Measurements from ENCODE around the gene GSK3A.

GSK3A gene

DNA sequence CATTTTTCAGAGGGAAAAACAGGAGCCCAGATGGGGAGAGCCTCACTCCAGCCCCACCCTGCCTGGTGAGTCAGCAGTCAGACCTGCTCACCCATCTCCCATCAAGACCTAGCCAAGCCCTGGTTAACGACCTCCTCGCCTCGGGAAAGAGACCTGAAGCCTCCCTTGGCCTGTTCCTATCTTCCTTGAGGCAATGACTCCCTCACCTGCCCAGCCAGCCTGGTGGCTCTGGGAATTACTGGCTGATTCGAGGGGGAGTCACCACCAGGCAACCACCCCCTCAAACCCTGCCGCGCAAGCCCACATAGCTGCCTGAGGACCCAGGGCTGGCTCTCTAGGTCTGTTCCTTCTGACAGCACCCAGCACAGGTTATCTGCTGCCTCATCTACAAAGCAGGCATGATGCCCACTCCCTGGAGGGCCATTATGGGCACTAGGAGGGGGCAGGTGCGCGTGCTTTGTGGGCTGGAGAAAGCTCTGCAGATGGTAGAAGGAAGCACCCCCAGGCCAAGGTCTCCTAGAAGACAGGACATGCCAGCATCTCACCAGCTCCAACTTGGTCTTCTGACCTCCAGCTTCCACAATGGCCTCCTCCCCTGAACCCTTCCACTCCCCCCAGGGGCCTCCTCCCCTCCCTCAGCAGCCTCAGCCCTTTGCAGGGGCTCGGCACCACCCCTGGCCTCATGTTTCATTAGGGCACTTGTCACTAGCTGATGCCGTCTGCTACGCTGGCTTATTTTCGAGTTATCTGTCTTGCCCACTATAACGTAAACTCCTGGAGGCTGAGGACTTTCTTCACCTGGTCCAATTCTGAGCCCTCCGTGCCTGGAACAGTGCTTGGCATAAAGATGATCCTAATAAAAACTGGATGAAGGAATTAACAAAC, 35.3 kb downstream of the GSK3A start:
- peaks cover 11% of the 10 kb centered on the region for H3K36me3 ChIP-seq (ENCODE audit: control insufficient read depth, insufficient read depth, low read length)
- no peak overlapping the region for H2BK5ac ChIP-seq (ENCODE audit: low read length)
- no peak overlapping the region for H2AK5ac ChIP-seq (ENCODE audit: low read length)
- H3K79me1 ChIP-seq (ENCODE audit: low read length): peaks cover 19% of the 10 kb centered on the region
- H3K4ac ChIP-seq (ENCODE audit: low read depth, low read length): no peak overlapping the region
- H3K27me3 ChIP-seq (ENCODE audit: insufficient read depth, low read length, poor library complexity): no peaks in the 10 kb centered on the region
- H3K4me2 ChIP-seq (ENCODE audit: low read length): no peak overlapping the region
- no peak overlapping the region for H4K8ac ChIP-seq (ENCODE audit: low read depth, low read length)
- no CpG with 5 or more reads among the region's 14 CpGs for WGBS (ENCODE audit: extremely low coverage, insufficient coverage, low lambda C conversion rate)
- H3K23ac ChIP-seq (ENCODE audit: low read length): no peak overlapping the region
- H3K4me1 ChIP-seq (ENCODE audit: control insufficient read depth, low read depth, low read length): no peaks in the 10 kb centered on the region
- H3K27ac ChIP-seq (ENCODE audit: low read depth, low read length): no peak overlapping the region
- DNase-seq: no peak
- no peak overlapping the region for H2BK120ac ChIP-seq (ENCODE audit: low read depth, low read length)
- no peak overlapping the region for H3K56ac ChIP-seq (ENCODE audit: low read length)
- H2BK15ac ChIP-seq (replicated peaks; ENCODE audit: low read depth): no peak overlapping the region
- no peak overlapping the region for H3K9ac ChIP-seq (ENCODE audit: low read length)
- H3K79me2 ChIP-seq (ENCODE audit: control insufficient read depth, insufficient read depth, low read length): no peaks in the 10 kb centered on the region
- H4K5ac ChIP-seq (ENCODE audit: low read length): no peak overlapping the region
- H3K4me3 ChIP-seq (ENCODE audit: low read length): no peak overlapping the region
- no peak overlapping the region for H3K18ac ChIP-seq (ENCODE audit: low read length)

DNA sequence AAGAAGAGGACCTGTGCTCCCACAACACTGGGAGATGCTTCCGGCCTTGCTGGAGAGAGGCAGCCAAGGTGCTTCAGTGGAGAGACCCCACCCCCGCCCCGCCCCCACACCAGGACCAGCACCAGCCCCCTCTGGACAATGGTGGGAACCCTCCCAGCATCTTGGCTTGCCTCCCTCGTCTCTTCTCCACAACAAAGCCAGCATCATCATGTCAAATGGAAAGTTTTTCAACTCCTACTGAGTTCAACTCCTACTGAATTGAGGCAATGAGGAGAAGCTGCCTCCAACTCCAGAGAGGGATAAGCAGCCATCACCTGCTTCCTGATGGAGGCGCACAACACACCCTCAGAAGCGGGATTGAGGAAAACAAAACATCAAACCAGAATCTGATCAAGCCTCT, 37.7 kb downstream of the GSK3A start:
- Histone ChIP-seq H4K8ac (ENCODE audit: low read depth, low read length) (no peak overlapping the region), H2BK5ac (ENCODE audit: low read length) (no peak overlapping the region), H3K36me3 (ENCODE audit: control insufficient read depth, insufficient read depth, low read length) (peaks cover 9% of the 10 kb centered on the region), H3K4me3 (ENCODE audit: low read length) (no peak overlapping the region), H4K5ac (ENCODE audit: low read length) (no peak overlapping the region), H2BK120ac (ENCODE audit: low read depth, low read length) (no peak overlapping the region), H3K23ac (ENCODE audit: low read length) (no peak overlapping the region), H2BK15ac (replicated peaks; ENCODE audit: low read depth) (no peak overlapping the region), H3K4me2 (ENCODE audit: low read length) (no peak overlapping the region), H3K56ac (ENCODE audit: low read length) (no peak overlapping the region), H2AK5ac (ENCODE audit: low read length) (no peak overlapping the region), H3K79me1 (ENCODE audit: low read length) (peaks cover 22% of the 10 kb centered on the region), H3K18ac (ENCODE audit: low read length) (no peak overlapping the region), H3K79me2 (ENCODE audit: control insufficient read depth, insufficient read depth, low read length) (no peaks in the 10 kb centered on the region), H3K4ac (ENCODE audit: low read depth, low read length) (no peak overlapping the region), H3K27ac (ENCODE audit: low read depth, low read length) (no peak overlapping the region), H3K9ac (ENCODE audit: low read length) (no peak overlapping the region), H3K27me3 (ENCODE audit: insufficient read depth, low read length, poor library complexity) (no peaks in the 10 kb centered on the region), H3K4me1 (ENCODE audit: control insufficient read depth, low read depth, low read length) (no peaks in the 10 kb centered on the region)
- DNase-seq: no peak
- no CpG with 5 or more reads among the region's 6 CpGs for WGBS (ENCODE audit: extremely low coverage, insufficient coverage, low lambda C conversion rate)

DNA sequence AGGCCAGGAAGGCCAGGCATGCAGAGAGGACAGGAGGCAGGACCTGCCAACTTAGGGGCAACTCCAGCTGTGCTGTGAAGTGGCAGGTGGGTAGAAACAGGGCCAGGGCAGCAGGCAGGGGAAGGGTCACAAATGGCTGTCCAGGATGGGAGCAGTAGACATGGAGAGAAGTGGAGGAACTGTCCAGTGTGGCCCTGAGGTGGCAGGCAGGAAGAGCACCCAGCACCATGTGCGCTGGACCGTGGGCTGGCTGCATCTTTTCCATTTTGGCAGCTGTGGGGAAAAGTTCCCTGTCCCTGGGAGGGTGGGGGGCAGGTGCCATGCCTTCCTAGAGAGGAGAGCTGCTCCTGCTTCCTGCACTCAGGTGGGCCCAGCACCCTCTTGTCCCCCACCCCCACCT, 38.7 kb downstream of the GSK3A start:
- Histone ChIP-seq H3K4me3 (ENCODE audit: low read length) (no peak overlapping the region), H4K8ac (ENCODE audit: low read depth, low read length) (no peak overlapping the region), H3K27ac (ENCODE audit: low read depth, low read length) (no peak overlapping the region), H3K23ac (ENCODE audit: low read length) (no peak overlapping the region), H3K4me2 (ENCODE audit: low read length) (no peak overlapping the region), H2AK5ac (ENCODE audit: low read length) (no peak overlapping the region), H4K5ac (ENCODE audit: low read length) (no peak overlapping the region), H2BK5ac (ENCODE audit: low read length) (no peak overlapping the region), H3K27me3 (ENCODE audit: insufficient read depth, low read length, poor library complexity) (no peaks in the 10 kb centered on the region), H2BK120ac (ENCODE audit: low read depth, low read length) (no peak overlapping the region), H3K56ac (ENCODE audit: low read length) (no peak overlapping the region), H3K4ac (ENCODE audit: low read depth, low read length) (no peak overlapping the region), H3K79me2 (ENCODE audit: control insufficient read depth, insufficient read depth, low read length) (no peaks in the 10 kb centered on the region), H3K9ac (ENCODE audit: low read length) (no peak overlapping the region), H2BK15ac (replicated peaks; ENCODE audit: low read depth) (no peak overlapping the region), H3K4me1 (ENCODE audit: control insufficient read depth, low read depth, low read length) (peaks cover 3% of the 10 kb centered on the region), H3K79me1 (ENCODE audit: low read length) (peaks cover 22% of the 10 kb centered on the region), H3K18ac (ENCODE audit: low read length) (no peak overlapping the region), H3K36me3 (ENCODE audit: control insufficient read depth, insufficient read depth, low read length) (peaks cover 8% of the 10 kb centered on the region)
- WGBS (ENCODE audit: extremely low coverage, insufficient coverage, low lambda C conversion rate): no CpG with 5 or more reads among the region's 2 CpGs
- no peak for DNase-seq

DNA sequence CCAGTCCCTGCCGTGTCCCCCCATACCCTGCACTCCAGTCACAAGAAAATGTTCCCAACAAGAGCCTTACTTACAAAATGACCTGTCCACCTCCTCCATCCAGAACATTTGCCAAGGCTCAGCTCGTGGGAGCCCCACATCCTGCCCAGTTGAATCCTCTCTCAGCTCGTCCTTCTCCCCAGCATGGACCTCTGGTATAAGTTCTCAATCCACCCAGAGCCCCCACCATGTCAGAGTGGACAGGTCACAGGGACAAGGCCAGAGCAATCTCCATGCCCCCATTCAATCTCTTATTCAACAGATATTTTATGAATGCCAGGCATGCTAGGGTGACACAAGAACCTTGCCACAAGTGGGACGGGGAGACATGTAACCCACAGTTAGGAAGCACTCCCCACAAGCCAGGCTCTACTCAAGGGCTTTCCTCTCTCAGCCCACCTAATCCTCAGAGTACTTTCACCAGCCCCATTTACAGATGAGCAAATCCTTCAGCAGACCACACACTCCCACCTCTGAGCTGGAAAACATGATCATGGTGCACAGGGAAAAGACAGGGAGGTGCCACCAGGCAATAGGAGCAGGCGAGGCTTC, 40.0 kb downstream of the GSK3A start:
- no peak overlapping the region for H3K18ac ChIP-seq (ENCODE audit: low read length)
- WGBS (ENCODE audit: extremely low coverage, insufficient coverage, low lambda C conversion rate): no CpG with 5 or more reads among the region's 5 CpGs
- H2BK5ac ChIP-seq (ENCODE audit: low read length): no peak overlapping the region
- H3K4ac ChIP-seq (ENCODE audit: low read depth, low read length): no peak overlapping the region
- no peak for DNase-seq
- no peak overlapping the region for H3K4me3 ChIP-seq (ENCODE audit: low read length)
- no peak overlapping the region for H2BK120ac ChIP-seq (ENCODE audit: low read depth, low read length)
- H3K23ac ChIP-seq (ENCODE audit: low read length): no peak overlapping the region
- no peak overlapping the region for H3K56ac ChIP-seq (ENCODE audit: low read length)
- no peak overlapping the region for H2AK5ac ChIP-seq (ENCODE audit: low read length)
- H3K36me3 ChIP-seq (ENCODE audit: control insufficient read depth, insufficient read depth, low read length): peaks cover 9% of the 10 kb centered on the region
- no peaks in the 10 kb centered on the region for H3K27me3 ChIP-seq (ENCODE audit: insufficient read depth, low read length, poor library complexity)
- no peak overlapping the region for H3K9ac ChIP-seq (ENCODE audit: low read length)
- no peak overlapping the region for H3K4me2 ChIP-seq (ENCODE audit: low read length)
- H4K5ac ChIP-seq (ENCODE audit: low read length): no peak overlapping the region
- no peaks in the 10 kb centered on the region for H3K79me2 ChIP-seq (ENCODE audit: control insufficient read depth, insufficient read depth, low read length)
- no peak overlapping the region for H4K8ac ChIP-seq (ENCODE audit: low read depth, low read length)
- H3K27ac ChIP-seq (ENCODE audit: low read depth, low read length): no peak overlapping the region
- H2BK15ac ChIP-seq (replicated peaks; ENCODE audit: low read depth): no peak overlapping the region
- peaks cover 19% of the 10 kb centered on the region for H3K79me1 ChIP-seq (ENCODE audit: low read length)
- H3K4me1 ChIP-seq (ENCODE audit: control insufficient read depth, low read depth, low read length): peaks cover 3% of the 10 kb centered on the region

DNA sequence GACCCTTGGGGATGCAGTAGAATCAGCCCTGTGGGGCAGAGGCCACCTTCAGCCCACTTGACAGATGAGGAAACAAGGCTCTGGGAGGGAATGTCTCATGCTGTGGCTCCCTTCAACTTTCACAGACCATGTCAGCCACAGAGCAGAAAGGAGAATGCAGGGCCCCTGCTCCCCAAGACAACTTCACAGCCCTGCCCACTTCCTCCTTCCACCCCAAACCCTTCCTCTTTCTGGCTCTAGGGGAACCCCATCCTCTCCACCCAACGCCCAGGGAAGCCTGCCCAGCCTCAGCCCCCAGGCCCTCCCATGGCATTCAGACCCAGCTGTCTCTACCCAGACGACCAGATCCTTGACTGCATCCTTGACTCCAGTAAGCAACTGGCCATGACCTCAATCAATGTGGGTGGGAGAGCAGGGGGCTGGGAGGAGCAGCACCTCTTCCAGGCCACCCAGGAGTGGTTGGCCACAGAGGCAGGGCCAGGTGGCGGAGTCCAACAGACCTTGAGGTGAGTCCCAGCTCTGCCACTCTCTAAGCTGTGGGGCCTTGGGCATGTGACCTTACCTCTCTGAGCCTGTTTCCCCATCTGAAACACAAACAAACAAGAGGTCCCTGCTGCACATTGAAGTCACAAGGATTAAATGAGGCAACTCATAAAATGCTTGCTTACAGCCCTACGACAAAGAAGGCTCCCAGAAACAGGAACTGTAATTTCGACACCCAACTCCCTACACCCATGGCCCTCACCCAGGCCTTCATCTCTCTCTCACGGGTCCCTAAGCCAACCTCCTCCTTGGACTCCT, 40.7 kb downstream of the GSK3A start:
- no peak for DNase-seq
- peaks cover 9% of the 10 kb centered on the region for H3K36me3 ChIP-seq (ENCODE audit: control insufficient read depth, insufficient read depth, low read length)

More for the DNA sequence above, 40.7 kb downstream of the GSK3A start:
- Histone ChIP-seq H4K8ac (ENCODE audit: low read depth, low read length) (no peak overlapping the region), H3K79me1 (ENCODE audit: low read length) (peaks cover 17% of the 10 kb centered on the region), H4K5ac (ENCODE audit: low read length) (no peak overlapping the region), H2BK15ac (replicated peaks; ENCODE audit: low read depth) (no peak overlapping the region), H3K18ac (ENCODE audit: low read length) (no peak overlapping the region), H3K27me3 (ENCODE audit: insufficient read depth, low read length, poor library complexity) (no peaks in the 10 kb centered on the region), H3K9ac (ENCODE audit: low read length) (no peak overlapping the region), H2AK5ac (ENCODE audit: low read length) (no peak overlapping the region), H3K27ac (ENCODE audit: low read depth, low read length) (no peak overlapping the region), H3K23ac (ENCODE audit: low read length) (no peak overlapping the region), H3K4me2 (ENCODE audit: low read length) (no peak overlapping the region), H2BK5ac (ENCODE audit: low read length) (no peak overlapping the region), H3K56ac (ENCODE audit: low read length) (no peak overlapping the region), H3K79me2 (ENCODE audit: control insufficient read depth, insufficient read depth, low read length) (no peaks in the 10 kb centered on the region), H2BK120ac (ENCODE audit: low read depth, low read length) (no peak overlapping the region), H3K4ac (ENCODE audit: low read depth, low read length) (no peak overlapping the region), H3K4me3 (ENCODE audit: low read length) (no peak overlapping the region), H3K4me1 (ENCODE audit: control insufficient read depth, low read depth, low read length) (peaks cover 5% of the 10 kb centered on the region)
- no CpG with 5 or more reads among the region's 6 CpGs for WGBS (ENCODE audit: extremely low coverage, insufficient coverage, low lambda C conversion rate)
